ENCODE measurements around the gene ALDH1A2.

The ALDH1A2 gene

DNA sequence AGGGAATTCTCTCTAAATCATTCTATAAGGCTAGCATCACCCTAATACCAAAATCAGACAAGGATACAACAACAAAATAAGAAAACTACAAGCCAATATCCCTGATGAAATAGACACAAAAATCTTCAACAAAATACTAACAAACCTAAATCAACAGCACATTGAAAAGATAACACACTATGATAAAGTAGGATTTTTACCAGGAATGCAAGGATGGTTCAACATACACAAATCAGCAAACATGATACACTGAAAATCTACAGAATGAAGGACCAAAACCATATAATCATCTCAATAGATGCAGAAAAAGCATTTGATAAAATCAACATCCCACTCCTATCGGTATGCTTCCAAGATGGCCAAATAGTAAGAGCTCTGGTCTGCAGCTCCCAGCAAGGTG is 39.5 kb downstream of the ALDH1A2 start:
- no peak for DNase-seq (ENCODE audit: extremely low spot score)
- TF ChIP-seq, protein P1, sequence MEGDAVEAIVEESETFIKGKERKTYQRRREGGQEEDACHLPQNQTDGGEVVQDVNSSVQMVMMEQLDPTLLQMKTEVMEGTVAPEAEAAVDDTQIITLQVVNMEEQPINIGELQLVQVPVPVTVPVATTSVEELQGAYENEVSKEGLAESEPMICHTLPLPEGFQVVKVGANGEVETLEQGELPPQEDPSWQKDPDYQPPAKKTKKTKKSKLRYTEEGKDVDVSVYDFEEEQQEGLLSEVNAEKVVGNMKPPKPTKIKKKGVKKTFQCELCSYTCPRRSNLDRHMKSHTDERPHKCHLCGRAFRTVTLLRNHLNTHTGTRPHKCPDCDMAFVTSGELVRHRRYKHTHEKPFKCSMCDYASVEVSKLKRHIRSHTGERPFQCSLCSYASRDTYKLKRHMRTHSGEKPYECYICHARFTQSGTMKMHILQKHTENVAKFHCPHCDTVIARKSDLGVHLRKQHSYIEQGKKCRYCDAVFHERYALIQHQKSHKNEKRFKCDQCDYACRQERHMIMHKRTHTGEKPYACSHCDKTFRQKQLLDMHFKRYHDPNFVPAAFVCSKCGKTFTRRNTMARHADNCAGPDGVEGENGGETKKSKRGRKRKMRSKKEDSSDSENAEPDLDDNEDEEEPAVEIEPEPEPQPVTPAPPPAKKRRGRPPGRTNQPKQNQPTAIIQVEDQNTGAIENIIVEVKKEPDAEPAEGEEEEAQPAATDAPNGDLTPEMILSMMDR (IDR thresholded peaks at IDR 0.05; ENCODE audit: control extremely low read depth, extremely low read depth, low read depth, missing control alignments), result no peak
- POLR2A ChIA-PET, result no interaction called here
- CTCF ChIA-PET, result no interaction called here

DNA sequence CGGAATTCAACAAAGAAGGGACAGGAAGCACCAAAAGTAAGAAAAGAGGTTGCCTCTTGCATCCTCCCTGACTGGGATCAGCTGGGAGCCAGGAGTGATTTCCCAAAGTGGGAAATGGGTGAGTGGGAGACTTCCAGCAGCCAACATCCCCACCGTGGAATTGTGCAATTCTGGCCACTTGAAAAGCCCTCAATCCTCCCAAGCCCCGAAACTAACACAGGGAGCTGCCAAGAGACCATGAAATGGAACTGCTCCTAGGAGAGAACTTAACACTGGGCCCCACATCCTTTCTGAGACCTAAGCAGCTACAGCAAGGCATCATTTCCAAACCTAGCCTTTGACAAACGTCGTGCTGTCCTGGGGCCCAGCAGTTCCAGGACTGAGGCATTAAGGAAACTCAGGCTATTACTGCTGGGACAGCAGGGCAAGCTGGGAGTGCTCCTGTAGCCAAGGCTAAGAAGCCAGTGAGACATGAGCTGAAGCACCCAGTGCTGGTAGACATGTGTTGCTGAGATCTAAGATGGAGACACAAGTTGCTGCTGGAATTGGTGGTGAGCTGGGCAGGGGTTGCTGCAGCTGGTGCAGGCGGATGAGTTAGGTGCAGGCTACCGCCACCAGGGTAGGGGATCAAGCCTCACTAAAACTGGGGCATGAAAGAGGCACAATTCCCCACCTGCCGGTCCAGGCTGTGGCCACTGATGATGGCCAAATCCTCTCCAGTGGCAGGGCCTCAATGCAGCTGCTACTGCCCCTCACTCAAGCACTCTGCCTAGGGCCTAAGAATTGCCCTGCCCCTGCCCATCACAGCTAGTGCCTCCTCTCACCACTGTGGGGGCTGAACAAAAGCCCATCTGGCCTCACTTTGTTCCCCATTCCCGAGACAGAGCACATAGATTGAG is 43.9 kb downstream of the ALDH1A2 start:
- ChIA-PET CTCF (no interaction called here), POLR2A (no interaction called here)
- DNase-seq (ENCODE audit: extremely low spot score), result no peak
- TF ChIP-seq, protein P1 (IDR thresholded peaks at IDR 0.05; ENCODE audit: control extremely low read depth, extremely low read depth, low read depth, missing control alignments), result no peak

DNA sequence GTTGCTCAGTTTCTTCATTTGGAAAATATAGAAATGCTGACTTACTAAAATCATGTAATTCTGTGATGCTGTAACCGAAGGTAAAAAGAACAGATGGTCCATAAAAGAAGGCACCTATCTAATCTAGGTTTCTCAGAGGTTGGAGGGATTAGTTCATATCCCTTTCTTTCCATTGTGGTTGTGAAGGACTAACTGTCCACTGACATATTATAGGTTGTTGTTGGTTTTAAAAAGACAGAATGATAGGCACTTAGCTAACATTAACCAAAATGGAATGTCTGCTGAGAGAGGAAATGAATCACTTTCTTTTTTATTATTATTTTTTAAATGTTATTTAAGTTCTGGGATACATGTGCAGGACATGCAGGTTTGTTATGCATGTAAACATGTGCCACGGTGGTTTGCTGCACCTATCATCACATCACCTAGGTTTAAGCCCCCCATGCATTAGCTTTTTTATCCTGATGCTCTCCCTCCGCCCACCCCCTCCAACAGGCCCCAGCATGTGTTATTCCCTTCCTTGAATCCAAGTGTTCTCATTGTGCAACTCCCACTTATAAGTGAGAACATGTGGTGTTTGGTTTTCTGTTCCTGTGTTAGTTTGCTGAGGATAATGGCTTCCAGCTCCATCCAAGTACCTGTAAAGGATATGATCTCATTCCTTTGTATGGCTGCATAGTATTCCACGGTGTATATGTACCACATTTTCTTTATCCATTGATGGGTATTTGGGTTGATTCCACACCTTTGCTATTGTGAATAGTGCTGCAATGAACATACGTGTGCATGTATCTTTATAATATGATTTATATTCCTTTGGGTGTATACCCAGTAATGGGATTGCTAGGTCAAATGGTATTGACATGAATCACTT is 45.8 kb downstream of the ALDH1A2 start:
- TF ChIP-seq, protein P1 (IDR thresholded peaks at IDR 0.05; ENCODE audit: control extremely low read depth, extremely low read depth, low read depth, missing control alignments), result no peak
- ChIA-PET POLR2A (no interaction called here), CTCF (interaction anchor here (1.4 kb wide), 1 partner anchor 19 kb away, joined by 3 read pairs; no protein-coding TSS in a partner anchor)
- no peak for DNase-seq (ENCODE audit: extremely low spot score)

DNA sequence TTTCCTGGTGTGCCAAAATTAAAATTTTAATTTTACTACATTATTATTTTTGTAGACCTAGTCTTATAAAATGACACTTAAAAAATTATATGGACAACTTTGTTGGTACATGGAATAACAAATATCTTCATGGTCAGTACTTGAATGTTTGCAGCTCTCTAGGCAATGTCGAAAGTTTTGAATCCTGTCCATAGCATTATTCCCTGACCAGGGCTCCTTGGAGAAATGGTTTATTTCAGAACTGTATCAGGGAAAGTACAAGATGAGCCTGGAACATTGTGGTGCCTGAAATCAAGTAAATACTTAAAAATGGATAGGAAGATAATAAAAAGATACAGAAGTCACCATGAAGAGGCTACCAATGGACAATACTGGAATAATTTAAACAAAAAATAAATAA is 47.6 kb downstream of the ALDH1A2 start:
- no peak for DNase-seq (ENCODE audit: extremely low spot score)
- ChIA-PET CTCF (no interaction called here), POLR2A (no interaction called here)
- TF ChIP-seq, protein P1 (IDR thresholded peaks at IDR 0.05; ENCODE audit: control extremely low read depth, extremely low read depth, low read depth, missing control alignments), result no peak

DNA sequence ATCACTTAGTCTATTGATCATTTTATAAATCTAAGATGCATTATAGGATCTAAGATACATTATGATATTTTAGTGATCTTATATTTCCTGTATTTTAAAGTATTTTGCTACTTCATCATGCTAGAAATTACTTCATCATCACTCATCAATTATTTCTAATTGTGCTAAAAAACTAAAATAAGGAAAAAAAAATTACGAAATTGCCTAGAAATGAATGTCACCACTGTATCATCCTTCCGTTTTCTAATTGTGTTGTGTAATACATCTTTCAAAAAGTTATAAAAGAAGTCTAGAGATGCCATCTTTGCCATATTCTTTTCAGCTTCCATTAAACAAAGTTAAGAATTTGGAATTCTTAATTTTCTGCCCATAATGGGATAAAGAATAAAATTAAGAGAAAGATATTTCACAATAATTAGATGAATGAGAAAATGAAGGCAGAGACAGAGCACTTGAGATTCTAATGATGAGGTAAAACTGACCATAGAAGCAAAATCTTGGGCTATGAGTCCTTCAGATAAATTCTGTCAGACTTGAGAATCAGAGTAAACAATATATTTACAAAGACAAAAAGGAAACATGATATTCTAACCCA is 48.8 kb downstream of the ALDH1A2 start:
- DNase-seq (ENCODE audit: extremely low spot score), result no peak
- TF ChIP-seq, protein P1 (IDR thresholded peaks at IDR 0.05; ENCODE audit: control extremely low read depth, extremely low read depth, low read depth, missing control alignments), result no peak
- ChIA-PET POLR2A (no interaction called here), CTCF (no interaction called here)

DNA sequence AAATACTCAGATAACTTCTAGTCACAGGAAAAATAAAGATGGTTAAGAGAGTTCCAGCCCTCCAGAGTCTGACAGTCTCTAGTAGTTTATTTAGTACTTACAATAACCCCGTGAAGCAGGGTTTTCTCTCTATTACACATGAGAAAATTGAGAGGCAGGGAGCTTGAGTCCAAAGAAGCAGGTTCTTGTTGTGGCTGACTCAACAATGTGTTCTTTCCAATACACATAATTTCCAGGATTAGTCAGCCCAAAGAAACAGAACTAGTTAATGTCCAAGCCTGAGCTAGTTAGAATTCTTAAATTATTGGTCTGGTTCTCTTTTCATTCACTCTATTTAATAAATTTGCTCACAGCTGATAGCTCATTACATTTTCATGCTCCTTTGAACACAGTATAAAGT is 49.9 kb downstream of the ALDH1A2 start:
- DNase-seq (ENCODE audit: extremely low spot score), result no peak
- ChIA-PET CTCF (interaction anchor here (1.4 kb wide), 1 partner anchor 14 kb away, joined by 3 read pairs; no protein-coding TSS in a partner anchor), POLR2A (no interaction called here)
- TF ChIP-seq, protein P1 (IDR thresholded peaks at IDR 0.05; ENCODE audit: control extremely low read depth, extremely low read depth, low read depth, missing control alignments), result no peak
